NCI-H345 treated with DMSO at 0.1 percent for 48 hours (cell line): ENCODE measurements around the gene HLA-DRA.
A peak's percentile ranks its signal among the peaks of the same experiment; 100 is the strongest.

Source experiments
- DNase-seq: peaks from one replicate; lab custom pipeline; 2025; ENCODE audit not compliant: unreplicated experiment; lab: John Stamatoyannopoulos, UW

HLA-DRA gene

GRCh38 chr6:32439602-32440214 lies at the start of gene HLA-DRA:
TSS of gene HLA-DRA (plus strand) at chr6:32439887. CDS start at chr6:32439951, 64 bp downstream.
- DNase-seq: no peak

GRCh38 chr6:32391505-32391904 lies 48.2 kb upstream of the HLA-DRA start:
- no peak for DNase-seq

- DNase-seq: no peak
Observed at GRCh38 chr6:32393665-32394420, 45.8 kb upstream of the HLA-DRA start.

GRCh38 chr6:32396028-32396427 lies 43.7 kb upstream of the HLA-DRA start:
- no peak for DNase-seq

- no peak for DNase-seq
Observed at GRCh38 chr6:32397252-32397920, 42.3 kb upstream of the HLA-DRA start.

- DNase-seq: no peak
Observed at GRCh38 chr6:32401284-32401963, 38.3 kb upstream of the HLA-DRA start.

GRCh38 chr6:32402812-32403211 lies 36.9 kb upstream of the HLA-DRA start:
- DNase-seq: no peak

GRCh38 chr6:32405656-32406055 lies 34.0 kb upstream of the HLA-DRA start:
- no peak for DNase-seq

GRCh38 chr6:32406197-32406596 lies 33.5 kb upstream of the HLA-DRA start:
- no peak for DNase-seq

- no peak for DNase-seq
Observed at GRCh38 chr6:32406857-32407256, 32.8 kb upstream of the HLA-DRA start, which contains the start of gene BTNL2. TSS of gene BTNL2 (minus strand) at chr6:32407181. CDS start at chr6:32407123, 58 bp downstream.

GRCh38 chr6:32410906-32411305 lies 28.8 kb upstream of the HLA-DRA start:
- DNase-seq: no peak

GRCh38 chr6:32411566-32412327 lies 27.9 kb upstream of the HLA-DRA start:
- no peak for DNase-seq

GRCh38 chr6:32413427-32414047 lies 26.1 kb upstream of the HLA-DRA start:
- peak; percentile 22 for DNase-seq

GRCh38 chr6:32415521-32416019 lies 24.1 kb upstream of the HLA-DRA start:
- DNase-seq: no peak

- no peak for DNase-seq
Observed at GRCh38 chr6:32416036-32416435, 23.7 kb upstream of the HLA-DRA start.

GRCh38 chr6:32424589-32425300 lies 14.9 kb upstream of the HLA-DRA start:
- no peak for DNase-seq

- no peak for DNase-seq
Observed at GRCh38 chr6:32426338-32426737, 13.3 kb upstream of the HLA-DRA start.

GRCh38 chr6:32427218-32427617 lies 12.5 kb upstream of the HLA-DRA start:
- DNase-seq: no peak

- no peak for DNase-seq
Observed at GRCh38 chr6:32427934-32428474, 11.7 kb upstream of the HLA-DRA start.
